Measurements from ENCODE around the gene XXYLT1.

XXYLT1 gene

GRCh38 chr3:195267096-195267495, 3.9 kb downstream of the XXYLT1 start:
- no peak for DNase-seq (ENCODE audit: low read depth in 4 of 4, low spot score in 1 of 4)

GRCh38 chr3:195266428-195266827, 4.5 kb downstream of the XXYLT1 start:
- DNase-seq (ENCODE audit: low read depth in 4 of 4, low spot score in 1 of 4) = no peak

GRCh38 chr3:195265363-195265976, 5.5 kb downstream of the XXYLT1 start:
- no peak for DNase-seq (ENCODE audit: low read depth in 4 of 4, low spot score in 1 of 4)

- no peak for DNase-seq (ENCODE audit: low read depth in 4 of 4, low spot score in 1 of 4)
Observed at GRCh38 chr3:195263925-195264600, 6.9 kb downstream of the XXYLT1 start.

- DNase-seq (ENCODE audit: low read depth in 4 of 4, low spot score in 1 of 4) = no peak
Observed at GRCh38 chr3:195263193-195263924, 7.6 kb downstream of the XXYLT1 start.

- no peak for DNase-seq (ENCODE audit: low read depth in 4 of 4, low spot score in 1 of 4)
Observed at GRCh38 chr3:195261925-195262324, 9.0 kb downstream of the XXYLT1 start.

- no peak for DNase-seq (ENCODE audit: low read depth in 4 of 4, low spot score in 1 of 4)
Observed at GRCh38 chr3:195260280-195260905, 10.6 kb downstream of the XXYLT1 start.

GRCh38 chr3:195259475-195260279, 11.3 kb downstream of the XXYLT1 start:
- peak; percentile 55 to 80 (median 70) for DNase-seq (ENCODE audit: low read depth in 4 of 4, low spot score in 1 of 4)

- no peak for DNase-seq (ENCODE audit: low read depth in 4 of 4, low spot score in 1 of 4)
Observed at GRCh38 chr3:195259154-195259474, 11.8 kb downstream of the XXYLT1 start.

- DNase-seq (ENCODE audit: low read depth in 4 of 4, low spot score in 1 of 4) = no peak
Observed at GRCh38 chr3:195258449-195259153, 12.4 kb downstream of the XXYLT1 start.

GRCh38 chr3:195257454-195258448, 13.2 kb downstream of the XXYLT1 start:
- no peak for DNase-seq (ENCODE audit: low read depth in 4 of 4, low spot score in 1 of 4)

GRCh38 chr3:195256639-195257453, 14.1 kb downstream of the XXYLT1 start:
- no peak for DNase-seq (ENCODE audit: low read depth in 4 of 4, low spot score in 1 of 4)

GRCh38 chr3:195255571-195256501, 15.1 kb downstream of the XXYLT1 start:
- DNase-seq (ENCODE audit: low read depth in 4 of 4, low spot score in 1 of 4) = no peak

GRCh38 chr3:195255176-195255500, 15.8 kb downstream of the XXYLT1 start:
- no peak for DNase-seq (ENCODE audit: low read depth in 4 of 4, low spot score in 1 of 4)

GRCh38 chr3:195254454-195255175, 16.3 kb downstream of the XXYLT1 start:
- no peak for DNase-seq (ENCODE audit: low read depth in 4 of 4, low spot score in 1 of 4)

- DNase-seq (ENCODE audit: low read depth in 4 of 4, low spot score in 1 of 4) = no peak
Observed at GRCh38 chr3:195253923-195254432, 17.0 kb downstream of the XXYLT1 start.

Measured in stimulated activated CD4-positive, alpha-beta T cell treated with anti-CD3 and anti-CD28 coated beads, Interleukin-1b, Interleukin-23, amount 100 ng/mL, for 24 hours (primary cell).